ENCODE data around the gene LMO7.
"Not testable (repeated sequence)": the region's sequence is repeated elsewhere in the genome, so short reads cannot be mapped to it uniquely, and the experiment has no call there.

- TF ChIP-seq, protein P1, sequence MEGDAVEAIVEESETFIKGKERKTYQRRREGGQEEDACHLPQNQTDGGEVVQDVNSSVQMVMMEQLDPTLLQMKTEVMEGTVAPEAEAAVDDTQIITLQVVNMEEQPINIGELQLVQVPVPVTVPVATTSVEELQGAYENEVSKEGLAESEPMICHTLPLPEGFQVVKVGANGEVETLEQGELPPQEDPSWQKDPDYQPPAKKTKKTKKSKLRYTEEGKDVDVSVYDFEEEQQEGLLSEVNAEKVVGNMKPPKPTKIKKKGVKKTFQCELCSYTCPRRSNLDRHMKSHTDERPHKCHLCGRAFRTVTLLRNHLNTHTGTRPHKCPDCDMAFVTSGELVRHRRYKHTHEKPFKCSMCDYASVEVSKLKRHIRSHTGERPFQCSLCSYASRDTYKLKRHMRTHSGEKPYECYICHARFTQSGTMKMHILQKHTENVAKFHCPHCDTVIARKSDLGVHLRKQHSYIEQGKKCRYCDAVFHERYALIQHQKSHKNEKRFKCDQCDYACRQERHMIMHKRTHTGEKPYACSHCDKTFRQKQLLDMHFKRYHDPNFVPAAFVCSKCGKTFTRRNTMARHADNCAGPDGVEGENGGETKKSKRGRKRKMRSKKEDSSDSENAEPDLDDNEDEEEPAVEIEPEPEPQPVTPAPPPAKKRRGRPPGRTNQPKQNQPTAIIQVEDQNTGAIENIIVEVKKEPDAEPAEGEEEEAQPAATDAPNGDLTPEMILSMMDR (conservative IDR thresholded peaks at IDR 0.05; ENCODE audit: low read length): not testable (repeated sequence)
- TF ChIP-seq EZH2phosphoT487 (IDR thresholded peaks at IDR 0.05; ENCODE audit: borderline replicate concordance, low read depth, low read length): not testable (repeated sequence)
Measured at GRCh38 chr13:75680251-75680650, 44.1 kb downstream of the LMO7 start.

Measured in OCI-LY7 (cell line).